Measurements from ENCODE around the gene AGAP2.
"Not testable (repeated sequence)": the region's sequence is repeated elsewhere in the genome, so short reads cannot be mapped to it uniquely, and the experiment has no call there.

The AGAP2 gene

DNA sequence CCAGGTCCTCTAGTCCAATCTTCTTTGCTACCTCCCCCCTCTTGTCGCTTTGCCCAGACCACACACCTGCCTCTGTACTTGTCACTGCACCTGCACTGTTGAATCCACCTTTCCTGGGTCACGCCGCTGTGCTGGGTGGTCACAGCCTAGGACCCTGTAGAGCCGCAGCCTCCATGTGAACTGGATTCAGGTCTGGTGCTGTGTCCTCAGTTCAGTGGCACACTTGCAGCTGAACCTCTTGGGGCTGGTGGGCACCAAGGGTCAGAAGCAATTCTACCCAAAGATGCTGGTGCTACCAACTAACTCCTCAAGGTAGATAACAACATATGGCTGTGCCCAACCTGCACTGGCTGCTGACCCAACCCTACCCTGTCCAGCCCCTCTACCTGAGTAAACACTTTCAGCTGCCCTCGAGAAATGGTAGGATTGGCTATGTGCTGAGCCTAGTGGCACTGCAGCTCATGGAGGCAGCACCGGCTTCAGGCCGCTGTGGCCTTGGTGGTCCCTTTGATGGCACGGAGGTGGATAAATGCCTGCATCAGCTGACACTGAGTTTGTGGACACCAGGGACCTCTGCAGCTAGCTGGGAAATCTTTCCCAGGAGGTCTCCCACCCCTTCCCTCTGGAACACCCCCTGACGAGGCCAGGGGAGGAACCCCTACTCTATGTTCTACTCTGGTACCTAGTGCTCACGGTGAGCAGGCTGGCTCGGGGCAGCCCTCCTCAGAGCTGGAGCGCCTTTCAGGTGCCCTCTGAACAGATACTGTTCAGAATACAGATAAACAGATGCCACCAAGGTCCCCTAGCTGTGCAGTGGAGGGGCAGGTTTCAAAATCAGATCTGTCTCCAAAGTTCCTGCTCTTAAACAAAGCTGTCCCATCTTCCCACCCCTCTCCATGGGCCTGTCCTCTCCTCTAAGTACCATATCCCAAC, 14.3 kb downstream of the AGAP2 start:
- CTCF ChIA-PET = interaction anchor here (0.6 to 3.0 kb wide), 3 partner anchors 21 to 141 kb away, joined by 3 to 14 read pairs (median 5); partner anchors contain the start of gene TSPAN31
- DNase-seq (ENCODE audit: low spot score) = no peak
- no peak overlapping the region for H3K27ac ChIP-seq
- POLR2A ChIA-PET (ENCODE audit: low non-redundant PET) = no interaction called here
- TF ChIP-seq, protein P1, sequence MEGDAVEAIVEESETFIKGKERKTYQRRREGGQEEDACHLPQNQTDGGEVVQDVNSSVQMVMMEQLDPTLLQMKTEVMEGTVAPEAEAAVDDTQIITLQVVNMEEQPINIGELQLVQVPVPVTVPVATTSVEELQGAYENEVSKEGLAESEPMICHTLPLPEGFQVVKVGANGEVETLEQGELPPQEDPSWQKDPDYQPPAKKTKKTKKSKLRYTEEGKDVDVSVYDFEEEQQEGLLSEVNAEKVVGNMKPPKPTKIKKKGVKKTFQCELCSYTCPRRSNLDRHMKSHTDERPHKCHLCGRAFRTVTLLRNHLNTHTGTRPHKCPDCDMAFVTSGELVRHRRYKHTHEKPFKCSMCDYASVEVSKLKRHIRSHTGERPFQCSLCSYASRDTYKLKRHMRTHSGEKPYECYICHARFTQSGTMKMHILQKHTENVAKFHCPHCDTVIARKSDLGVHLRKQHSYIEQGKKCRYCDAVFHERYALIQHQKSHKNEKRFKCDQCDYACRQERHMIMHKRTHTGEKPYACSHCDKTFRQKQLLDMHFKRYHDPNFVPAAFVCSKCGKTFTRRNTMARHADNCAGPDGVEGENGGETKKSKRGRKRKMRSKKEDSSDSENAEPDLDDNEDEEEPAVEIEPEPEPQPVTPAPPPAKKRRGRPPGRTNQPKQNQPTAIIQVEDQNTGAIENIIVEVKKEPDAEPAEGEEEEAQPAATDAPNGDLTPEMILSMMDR (conservative IDR thresholded peaks at IDR 0.05; ENCODE audit: low read depth) = no peak

DNA sequence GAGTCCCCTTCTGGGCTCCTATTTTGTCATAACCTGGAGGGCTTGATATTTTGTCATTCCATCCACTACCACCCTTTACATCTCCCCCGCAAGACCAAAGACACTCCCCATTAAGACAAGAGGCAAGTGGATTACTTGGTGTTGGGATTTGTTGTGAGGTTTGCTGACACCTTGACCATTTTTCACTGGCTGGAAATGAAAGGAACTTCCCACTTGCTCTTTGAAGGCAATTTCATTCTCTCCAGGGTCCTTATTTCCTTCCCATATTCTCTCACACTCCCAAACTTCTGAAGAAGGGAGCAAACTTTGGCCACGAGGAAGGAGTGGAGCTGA, 14.9 kb downstream of the AGAP2 start:
- ChIA-PET POLR2A (ENCODE audit: low non-redundant PET) (no interaction called here), CTCF (interaction anchor here (0.6 to 0.9 kb wide), 2 partner anchors 53 to 140 kb away, joined by 3 to 5 read pairs; no protein-coding TSS in a partner anchor)
- H3K27ac ChIP-seq = peak overlapping the region; percentile 16; the same call in 1 of the 2 replicates
- TF ChIP-seq, protein P1 (conservative IDR thresholded peaks at IDR 0.05; ENCODE audit: low read depth) = no peak
- DNase-seq (ENCODE audit: low spot score) = no peak

DNA sequence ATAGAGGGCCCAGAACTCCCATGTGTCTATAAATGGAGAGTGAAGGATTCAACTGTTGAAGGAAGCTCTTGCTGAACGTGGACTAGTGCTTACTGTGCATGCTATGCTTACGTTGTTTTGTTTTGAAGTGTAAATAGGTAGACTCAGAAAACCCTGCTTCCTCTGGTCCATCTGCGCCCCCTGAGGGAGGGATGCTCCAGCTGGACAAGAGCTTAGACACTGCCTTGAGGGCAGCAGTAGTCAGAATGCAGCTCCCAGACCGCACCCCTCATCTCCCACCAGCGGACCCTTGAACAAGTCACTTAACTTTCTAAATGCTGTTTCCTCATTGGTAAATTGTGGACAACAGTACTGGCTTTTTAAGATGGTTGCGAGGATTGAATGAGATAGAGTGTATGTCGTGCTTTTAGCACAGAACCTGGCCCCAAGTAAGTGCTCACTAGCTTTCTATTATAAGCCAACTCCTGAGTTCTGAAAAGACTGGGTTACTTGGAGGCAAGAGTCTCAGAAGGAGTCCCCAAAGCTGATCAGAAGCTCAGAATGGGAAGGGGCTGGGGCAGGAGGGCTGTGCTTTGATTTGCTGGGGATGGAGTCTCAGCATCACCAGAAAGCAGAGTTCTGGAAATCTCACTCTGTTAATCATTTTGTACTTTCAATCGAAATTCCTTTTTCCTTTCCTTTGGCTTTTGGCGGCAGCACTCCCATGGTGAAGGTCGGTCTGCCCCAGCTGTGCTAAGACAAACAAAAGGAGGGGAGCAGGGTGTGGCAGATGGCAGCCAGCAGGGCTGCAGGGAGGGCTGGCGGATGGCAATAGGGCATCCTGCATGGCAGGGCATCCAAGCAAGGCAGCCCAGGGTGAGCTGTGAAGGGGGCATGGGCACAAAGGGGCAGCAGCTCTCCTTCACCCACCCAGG, 15.6 kb downstream of the AGAP2 start:
- CTCF ChIA-PET = interaction anchor here (0.6 to 0.9 kb wide), 2 partner anchors 52 to 140 kb away, joined by 3 to 5 read pairs; no protein-coding TSS in a partner anchor
- no peak for DNase-seq (ENCODE audit: low spot score)

DNA sequence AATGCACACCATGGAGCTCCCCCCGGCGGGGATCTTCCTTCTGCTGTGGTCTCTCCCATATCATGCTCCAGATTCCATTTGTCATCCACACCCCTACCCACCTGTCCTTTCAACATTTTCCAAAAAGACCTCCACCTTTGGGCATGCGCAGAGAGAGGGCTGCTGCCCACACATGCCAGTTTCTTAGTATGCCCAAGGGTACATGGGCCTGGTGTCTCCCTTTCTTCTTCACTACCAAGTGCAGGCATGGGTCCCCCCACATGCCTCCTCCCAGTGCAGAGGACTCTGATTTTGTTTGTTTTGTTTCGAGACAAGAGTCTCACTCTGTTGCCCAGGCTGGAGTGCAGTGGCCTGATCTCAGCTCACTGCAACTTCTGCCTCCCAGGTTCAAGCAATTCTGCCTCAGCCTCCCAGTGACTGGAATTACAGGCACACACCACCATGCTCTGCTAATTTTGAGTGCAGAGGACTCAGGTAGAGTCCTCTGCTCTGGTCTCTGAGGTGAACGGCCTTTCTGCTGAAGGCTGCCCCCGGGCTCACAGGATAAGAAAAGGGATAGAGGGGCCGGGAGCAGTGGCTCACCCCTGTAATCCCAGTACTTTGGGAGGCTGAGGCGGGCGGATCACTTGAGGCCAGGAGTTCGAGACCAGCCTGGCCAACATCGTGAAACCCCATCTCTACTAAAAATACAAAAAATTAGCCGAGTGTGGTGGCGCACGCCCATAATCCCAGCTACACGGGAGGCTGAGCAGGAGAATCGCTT, 16.5 kb downstream of the AGAP2 start:
- POLR2A ChIA-PET (ENCODE audit: low non-redundant PET); CTCF ChIA-PET; DNase-seq (ENCODE audit: low spot score); H3K27ac ChIP-seq: not testable (repeated sequence)

More for the DNA sequence above, 15.6 kb downstream of the AGAP2 start:
- TF ChIP-seq, protein P1 (conservative IDR thresholded peaks at IDR 0.05; ENCODE audit: low read depth) = no peak
- POLR2A ChIA-PET (ENCODE audit: low non-redundant PET) = no interaction called here
- H3K27ac ChIP-seq = peak overlapping the region; percentile 16; the same call in 1 of the 2 replicates

DNA sequence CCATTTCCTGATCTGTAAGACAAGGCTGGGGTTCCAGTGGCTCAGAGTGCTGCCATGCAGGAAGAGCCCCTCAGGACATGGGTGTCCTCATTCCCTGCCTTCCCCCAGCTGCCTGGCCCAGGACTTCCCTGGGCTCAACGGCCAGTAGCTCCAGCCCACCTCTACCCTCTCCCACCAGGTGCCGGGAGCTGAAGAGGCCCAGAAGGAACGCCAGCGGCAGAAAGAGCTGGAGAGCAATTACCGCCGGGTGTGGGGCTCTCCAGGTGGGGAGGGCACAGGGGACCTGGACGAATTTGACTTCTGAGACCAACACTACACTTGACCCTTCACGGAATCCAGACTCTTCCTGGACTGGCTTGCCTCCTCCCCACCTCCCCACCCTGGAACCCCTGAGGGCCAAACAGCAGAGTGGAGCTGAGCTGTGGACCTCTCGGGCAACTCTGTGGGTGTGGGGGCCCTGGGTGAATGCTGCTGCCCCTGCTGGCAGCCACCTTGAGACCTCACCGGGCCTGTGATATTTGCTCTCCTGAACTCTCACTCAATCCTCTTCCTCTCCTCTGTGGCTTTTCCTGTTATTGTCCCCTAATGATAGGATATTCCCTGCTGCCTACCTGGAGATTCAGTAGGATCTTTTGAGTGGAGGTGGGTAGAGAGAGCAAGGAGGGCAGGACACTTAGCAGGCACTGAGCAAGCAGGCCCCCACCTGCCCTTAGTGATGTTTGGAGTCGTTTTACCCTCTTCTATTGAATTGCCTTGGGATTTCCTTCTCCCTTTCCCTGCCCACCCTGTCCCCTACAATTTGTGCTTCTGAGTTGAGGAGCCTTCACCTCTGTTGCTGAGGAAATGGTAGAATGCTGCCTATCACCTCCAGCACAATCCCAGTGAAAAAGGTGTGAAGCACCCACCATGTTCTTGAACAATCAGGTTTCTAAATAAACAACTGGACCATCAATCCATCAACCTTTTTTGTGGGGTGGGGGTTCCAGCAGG, 17.6 kb downstream of the AGAP2 start:
- TF ChIP-seq, protein P1 (conservative IDR thresholded peaks at IDR 0.05; ENCODE audit: low read depth) = no peak
- ChIA-PET POLR2A (ENCODE audit: low non-redundant PET) (interaction anchor here (0.6 kb wide), 1 partner anchor 48 kb away, joined by 3 read pairs; no protein-coding TSS in a partner anchor), CTCF (interaction anchor here (0.6 kb wide), 1 partner anchor 117 kb away, joined by 4 read pairs; no protein-coding TSS in a partner anchor)
- no peak overlapping the region for H3K27ac ChIP-seq
- no peak for DNase-seq (ENCODE audit: low spot score)
